Breast epithelium (tissue), 4 donors: ENCODE measurements around the gene GAS7. TPM values are rescaled to one million over a fixed set of nuclear protein-coding genes. Genes with fewer than 3 reads are reported as not detected.

Experiments used
- DNase-seq, 2 donors: peaks; one replicate each; pipeline ENCODE4 v3.0.0-alpha.2; 2019; ENCODE audit warnings: low spot score in 2 of 2
- H3K27ac ChIP-seq, 2 donors: fragments of 200-600 bp; sonication (generic) in 1 of 2; one replicate each; pipeline ENCODE4 v1.5.1; 2016 to 2019; ENCODE audit warnings: mild to moderate bottlenecking in 1 of 2
- H3K27me3 ChIP-seq, 2 donors: fragments of 200-600 bp; sonication (generic) in 1 of 2; one replicate each; pipeline versions ENCODE4 v1.5.1 to v1.6.0; 2017 to 2019; ENCODE audit warnings: control low read depth in 1 of 2, mild to moderate bottlenecking in 1 of 2
- H3K36me3 ChIP-seq: fragments of 200-600 bp; one replicate; pipeline ENCODE4 v1.5.1; 2019
- H3K4me1 ChIP-seq, 2 donors: fragments of 200-600 bp; sonication (generic); one replicate each; pipeline ENCODE4 v1.5.1; 2016 to 2019; ENCODE audit warnings: control low read depth in 1 of 2
- H3K4me3 ChIP-seq, 3 donors: fragments of 200-600 bp; sonication (generic); 1 replicate in 2 of 3; 2 replicates in 1 of 3; pipeline ENCODE4 v1.5.1; 2016 to 2019; ENCODE audit warnings: mild to moderate bottlenecking in 3 of 3, moderate library complexity in 2 of 3
- H3K9me3 ChIP-seq, 2 donors: fragments of 200-600 bp; sonication (generic) in 1 of 2; one replicate each; pipeline ENCODE4 v1.5.1; 2016 to 2019; ENCODE audit warnings: control low read depth in 1 of 2
- CTCF ChIP-seq, 3 donors: fragments of 450-650 bp; IDR thresholded peaks; one replicate each; pipeline ENCODE4 v1.5.1; 2016 to 2017; ENCODE audit warnings: antibody characterized with exemption in 3 of 3, mild to moderate bottlenecking in 3 of 3, moderate library complexity in 3 of 3
- POLR2A ChIP-seq: fragments of 450-650 bp; IDR thresholded peaks from one replicate; pipeline ENCODE4 v1.6.1; 2016; ENCODE audit warnings: antibody characterized with exemption, mild to moderate bottlenecking, moderate library complexity
- POLR2AphosphoS5 ChIP-seq, 3 donors: sonication (generic); formaldehyde crosslinking; IDR thresholded peaks; one replicate each; pipeline ENCODE4 v1.6.1; 2017; ENCODE audit warnings: antibody characterized with exemption in 3 of 3
- intact Hi-C: fragments of 100-400 bp; cut with DNase I; formaldehyde crosslinking; loops from one replicate; pipeline ENCODE4 v1.15.1; 2023; ENCODE audit warnings: low total_unique reads
- total RNA-seq, 3 donors: library from RNA; depleted of rRNA; stranded (reverse); fragments of >200 nt; gene quantifications; one replicate each; pipeline ENCODE4 v1.1.0, GENCODE V29; 2016

The GAS7 gene
- total RNA-seq, 3 donors from 2014 or later: 21.8 to 62.2 (median 33.4) TPM

- Histone ChIP-seq H3K27me3 (no peaks in the 10 kb centered on the region), H3K36me3 (no peaks in the 10 kb centered on the region), H3K4me1 (peaks cover 0 to 4% of the 10 kb centered on the region in 2 donors), H3K9me3 (no peaks in the 10 kb centered on the region), H3K4me3 (peak overlapping the region in 1 of 3 donors; percentile 28), H3K27ac (peak overlapping the region; percentile 17 to 61)
- intact Hi-C loops: no loop called here
- DNase-seq: no peak
- TF ChIP-seq POLR2AphosphoS5 (IDR thresholded peaks at IDR 0.05) (no peak), CTCF (IDR thresholded peaks at IDR 0.05) (no peak), POLR2A (no peak)
Observed at GRCh38 chr17:10171581-10171981, 26.8 kb downstream of the GAS7 start.

DNA sequence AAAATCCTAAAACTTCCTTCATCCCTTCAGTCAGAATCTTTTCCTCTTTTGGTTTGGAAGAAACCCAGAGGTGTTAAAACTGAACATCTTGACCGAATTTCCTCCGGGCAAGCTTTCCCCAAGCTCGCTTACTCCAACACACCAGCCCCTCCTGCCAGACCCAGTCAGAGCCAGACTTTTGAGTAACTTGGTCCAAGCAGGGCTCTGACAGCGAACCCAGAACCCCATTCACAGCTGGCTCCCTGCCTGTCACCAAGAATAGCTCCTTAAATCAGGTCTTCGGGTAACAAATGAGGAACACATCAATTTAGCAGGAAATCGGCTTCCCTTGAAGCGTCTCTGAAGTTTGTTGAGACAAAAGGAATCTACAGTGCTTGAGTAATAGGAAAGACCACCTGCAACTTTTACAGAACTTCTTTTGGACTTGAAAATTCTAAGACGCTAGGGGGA lies 27.3 kb downstream of the GAS7 start:
- intact Hi-C loops: no loop called here
- H3K27ac ChIP-seq: peak overlapping the region; percentile 17 to 61
- no peaks in the 10 kb centered on the region for H3K36me3 ChIP-seq
- no peaks in the 10 kb centered on the region for H3K27me3 ChIP-seq
- H3K9me3 ChIP-seq: no peaks in the 10 kb centered on the region
- no peak for TF ChIP-seq CTCF (IDR thresholded peaks at IDR 0.05)
- no peak for TF ChIP-seq POLR2A
- TF ChIP-seq POLR2AphosphoS5 (IDR thresholded peaks at IDR 0.05): peak in 2 of 3 donors; percentile 40
- H3K4me3 ChIP-seq: peak overlapping the region in 1 of 3 donors; percentile 28
- peaks cover 0 to 4% of the 10 kb centered on the region in 2 donors for H3K4me1 ChIP-seq
- peak in 1 of 2 donors; percentile 22 for DNase-seq

GRCh38 chr17:10170233-10170632 lies 28.2 kb downstream of the GAS7 start:
- TF ChIP-seq CTCF (IDR thresholded peaks at IDR 0.05): no peak
- Histone ChIP-seq H3K27ac (peak overlapping the region in 1 of 2 donors; percentile 61), H3K9me3 (no peaks in the 10 kb centered on the region), H3K4me1 (peaks cover 0 to 4% of the 10 kb centered on the region in 2 donors), H3K36me3 (no peaks in the 10 kb centered on the region), H3K27me3 (no peaks in the 10 kb centered on the region), H3K4me3 (no peak overlapping the region)
- intact Hi-C loops: no loop called here
- DNase-seq: no peak

DNA sequence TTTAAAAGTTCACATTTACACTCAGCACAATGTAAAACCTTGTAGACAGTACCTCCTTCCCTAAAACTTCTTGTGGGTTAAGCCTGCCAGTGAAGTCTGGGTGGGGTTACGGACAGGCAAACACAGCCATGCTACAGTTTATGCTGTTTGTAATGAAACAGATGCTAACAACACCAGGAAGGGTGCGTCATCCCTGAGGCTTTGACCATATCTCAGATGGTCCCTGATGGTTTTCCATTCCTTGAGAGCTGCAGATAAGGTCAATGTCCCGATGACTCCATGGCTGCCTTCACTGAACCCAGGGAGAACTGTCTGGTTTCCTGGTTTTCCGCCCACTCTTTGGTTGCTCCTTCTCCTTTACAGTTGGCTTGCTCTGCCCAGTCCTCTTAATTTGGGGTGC lies 29.1 kb downstream of the GAS7 start:
- no peak for DNase-seq
- no peaks in the 10 kb centered on the region for H3K9me3 ChIP-seq
- no peak overlapping the region for H3K4me3 ChIP-seq
- no peaks in the 10 kb centered on the region for H3K36me3 ChIP-seq
- H3K27me3 ChIP-seq: no peaks in the 10 kb centered on the region
- peaks cover 0 to 4% of the 10 kb centered on the region in 2 donors for H3K4me1 ChIP-seq
- TF ChIP-seq POLR2AphosphoS5 (IDR thresholded peaks at IDR 0.05): no peak
- no peak for TF ChIP-seq POLR2A
- no peak for TF ChIP-seq CTCF (IDR thresholded peaks at IDR 0.05)
- intact Hi-C loops: no loop called here
- H3K27ac ChIP-seq: no peak overlapping the region

- Histone ChIP-seq H3K4me3 (no peak overlapping the region), H3K36me3 (no peaks in the 10 kb centered on the region), H3K27me3 (no peaks in the 10 kb centered on the region), H3K27ac (no peak overlapping the region), H3K9me3 (no peaks in the 10 kb centered on the region), H3K4me1 (peaks cover 0 to 3% of the 10 kb centered on the region in 2 donors)
- TF ChIP-seq POLR2A (no peak), CTCF (IDR thresholded peaks at IDR 0.05) (no peak), POLR2AphosphoS5 (IDR thresholded peaks at IDR 0.05) (no peak)
- DNase-seq: no peak
- intact Hi-C loops: no loop called here
Observed at GRCh38 chr17:10166176-10166935, 32.0 kb downstream of the GAS7 start.
